IPS DF 6.9 (cell line): ENCODE results near the gene NPHP4.

Source experiments
- DNase-seq: peaks from one replicate; pipeline ENCODE4 v3.0.0-alpha.2; 2013; ENCODE audit warnings: low read depth, low spot score
- H3K27ac ChIP-seq: one replicate; pipeline ENCODE4 v1.5.1; 2013; ENCODE audit warnings: low read length, control low read depth
- H3K27me3 ChIP-seq: 2 replicates; pipeline ENCODE4 v1.6.1; 2013; ENCODE audit warnings: mild to moderate bottlenecking, low read length; ENCODE audit not compliant: control insufficient read depth, insufficient read depth
- H3K36me3 ChIP-seq: 2 replicates; pipeline ENCODE4 v1.6.1; 2013; ENCODE audit warnings: low read length; ENCODE audit not compliant: control insufficient read depth, insufficient read depth
- H3K4me1 ChIP-seq: 2 replicates; pipeline ENCODE4 v1.6.1; 2013; ENCODE audit warnings: low read length; ENCODE audit not compliant: control insufficient read depth, insufficient read depth
- H3K4me3 ChIP-seq: 2 replicates; pipeline ENCODE4 v1.5.1; 2013; ENCODE audit warnings: mild to moderate bottlenecking, low read length
- H3K9me3 ChIP-seq: 2 replicates; pipeline ENCODE4 v1.6.1; 2013; ENCODE audit warnings: low read length, inconsistent platforms; ENCODE audit not compliant: control insufficient read depth, insufficient read depth
- WGBS: extraction: QIAGEN DNeasy Blood & Tissue Kit; methylation state at CpG from one replicate; pipeline ENCODE4 v1.1.7; 2013; ENCODE audit warnings: mixed read lengths, missing lambda C conversion rate; ENCODE audit not compliant: insufficient read length, insufficient coverage; 5-methylcytosine and 5-hydroxymethylcytosine counted together

NPHP4 gene

GRCh38 chr1:6003568-6004411, 11.6 kb upstream of the NPHP4 start:
- Histone ChIP-seq H3K27me3 (no peaks in the 10 kb centered on the region), H3K4me3 (no peak overlapping the region), H3K36me3 (no peaks in the 10 kb centered on the region), H3K27ac (no peak overlapping the region), H3K4me1 (peaks cover 1% of the 10 kb centered on the region; the same call in 1 of the 2 replicates), H3K9me3 (no peaks in the 10 kb centered on the region)
- no CpG with 5 or more reads among the region's 24 CpGs for WGBS
- no peak for DNase-seq

- H3K9me3 ChIP-seq: no peaks in the 10 kb centered on the region
- WGBS: no CpG with 5 or more reads among the region's 33 CpGs
- no peaks in the 10 kb centered on the region for H3K36me3 ChIP-seq
- no peak overlapping the region for H3K4me3 ChIP-seq
- no peak overlapping the region for H3K27ac ChIP-seq
- peaks cover 1% of the 10 kb centered on the region; the same call in 1 of the 2 replicates for H3K4me1 ChIP-seq
- no peak for DNase-seq
- H3K27me3 ChIP-seq: no peaks in the 10 kb centered on the region
Measured at GRCh38 chr1:6002714-6003501, 10.7 kb upstream of the NPHP4 start.

GRCh38 chr1:6001992-6002576, 9.9 kb upstream of the NPHP4 start:
- Histone ChIP-seq H3K9me3 (no peaks in the 10 kb centered on the region), H3K4me3 (no peak overlapping the region), H3K4me1 (peaks cover 1% of the 10 kb centered on the region; the same call in 1 of the 2 replicates), H3K36me3 (no peaks in the 10 kb centered on the region), H3K27me3 (no peaks in the 10 kb centered on the region), H3K27ac (no peak overlapping the region)
- no CpG with 5 or more reads among the region's 13 CpGs for WGBS
- no peak for DNase-seq

- DNase-seq: no peak
Measured at GRCh38 chr1:6000444-6001288, 8.4 kb upstream of the NPHP4 start.

GRCh38 chr1:5999711-6000443, 7.7 kb upstream of the NPHP4 start:
- Histone ChIP-seq H3K27me3 (peaks cover 2% of the 10 kb centered on the region), H3K4me1 (peaks cover 1% of the 10 kb centered on the region; the same call in 1 of the 2 replicates), H3K27ac (no peak overlapping the region), H3K4me3 (no peak overlapping the region), H3K9me3 (no peaks in the 10 kb centered on the region), H3K36me3 (no peaks in the 10 kb centered on the region; the same call in 1 of the 2 replicates)
- whole genome bisulfite sequencing: no CpG with 5 or more reads among the region's 28 CpGs
- DNase-seq: no peak

More at GRCh38 chr1:6000444-6001288, 8.4 kb upstream of the NPHP4 start:
- no CpG with 5 or more reads among the region's 17 CpGs for WGBS
- no peak overlapping the region for H3K27ac ChIP-seq
- H3K4me1 ChIP-seq: peaks cover 1% of the 10 kb centered on the region; the same call in 1 of the 2 replicates
- no peaks in the 10 kb centered on the region; the same call in 1 of the 2 replicates for H3K36me3 ChIP-seq
- H3K27me3 ChIP-seq: no peaks in the 10 kb centered on the region
- no peaks in the 10 kb centered on the region for H3K9me3 ChIP-seq
- H3K4me3 ChIP-seq: no peak overlapping the region

- no peak for DNase-seq
- Histone ChIP-seq H3K4me3 (no peak overlapping the region), H3K27ac (no peak overlapping the region), H3K4me1 (peaks cover 1% of the 10 kb centered on the region; the same call in 1 of the 2 replicates), H3K9me3 (no peaks in the 10 kb centered on the region), H3K36me3 (no peaks in the 10 kb centered on the region; the same call in 1 of the 2 replicates), H3K27me3 (peaks cover 2% of the 10 kb centered on the region)
- WGBS: no CpG with 5 or more reads among the region's 19 CpGs
Measured at GRCh38 chr1:5998906-5999301, 6.7 kb upstream of the NPHP4 start.

GRCh38 chr1:5998051-5998905, 6.1 kb upstream of the NPHP4 start:
- Histone ChIP-seq H3K36me3 (no peaks in the 10 kb centered on the region; the same call in 1 of the 2 replicates), H3K9me3 (no peaks in the 10 kb centered on the region), H3K27me3 (peaks cover 2% of the 10 kb centered on the region), H3K27ac (no peak overlapping the region), H3K4me3 (no peak overlapping the region), H3K4me1 (peaks cover 1% of the 10 kb centered on the region; the same call in 1 of the 2 replicates)
- no peak for DNase-seq
- no CpG with 5 or more reads among the region's 12 CpGs for WGBS

- DNase-seq: no peak
- Histone ChIP-seq H3K27ac (no peak overlapping the region), H3K36me3 (no peaks in the 10 kb centered on the region; the same call in 1 of the 2 replicates), H3K4me3 (no peak overlapping the region), H3K4me1 (no peaks in the 10 kb centered on the region), H3K27me3 (peaks cover 2% of the 10 kb centered on the region), H3K9me3 (no peaks in the 10 kb centered on the region)
- no CpG with 5 or more reads among the region's 5 CpGs for WGBS
Measured at GRCh38 chr1:5997316-5997715, 5.1 kb upstream of the NPHP4 start.
